GM23338 (cell line): Measurements from ENCODE around the gene NHSL1. TPM values are rescaled to one million over a fixed set of nuclear protein-coding genes. Genes with fewer than 3 reads are reported as not detected.

ENCODE experiments used
- ATAC-seq: fragments of 200-7000 bp; cut with Tn5 transposase; 3 replicates; pipeline ENCODE4 v1.9.1; 2020
- DNase-seq: peaks from one replicate; pipeline ENCODE4 v3.0.0-alpha.2; 2015; ENCODE audit warnings: low spot score
- H2AFZ ChIP-seq: fragments of 200-600 bp; sonication (generic); 2 replicates; pipeline ENCODE4 v1.8.0; 2016; ENCODE audit warnings: antibody characterized with exemption, mild to moderate bottlenecking, moderate library complexity
- H3F3A ChIP-seq: fragments of 200-600 bp; sonication (generic); replicated peaks from 2 replicates; pipeline ENCODE4 v1.8.0; 2017; ENCODE audit warnings: antibody characterized with exemption, mixed run types, low read depth
- H3K27ac ChIP-seq: fragments of 200-600 bp; sonication (generic); 2 replicates; pipeline ENCODE4 v1.6.1; 2016; ENCODE audit warnings: low read depth
- H3K27me3 ChIP-seq: fragments of 200-600 bp; sonication (generic); 2 replicates; pipeline ENCODE4 v1.8.0; 2016; ENCODE audit warnings: mild to moderate bottlenecking, mixed run types, moderate library complexity; ENCODE audit not compliant: insufficient read depth
- H3K36me3 ChIP-seq: fragments of 200-600 bp; sonication (generic); 2 replicates; pipeline ENCODE4 v1.8.0; 2016; ENCODE audit warnings: mild to moderate bottlenecking; ENCODE audit not compliant: insufficient read depth
- H3K4me1 ChIP-seq: fragments of 200-600 bp; sonication (generic); 2 replicates; pipeline ENCODE4 v1.8.0; 2016; ENCODE audit warnings: mild to moderate bottlenecking, moderate library complexity; ENCODE audit not compliant: insufficient read depth
- H3K4me2 ChIP-seq: fragments of 200-600 bp; sonication (generic); 2 replicates; pipeline ENCODE4 v1.7.1; 2017; ENCODE audit warnings: mixed run types
- H3K4me3 ChIP-seq: fragments of 200-600 bp; sonication (generic); 2 replicates; pipeline ENCODE4 v1.6.1; 2016; ENCODE audit warnings: mixed run types
- H3K79me2 ChIP-seq: fragments of 200-600 bp; sonication (generic); replicated peaks from 2 replicates; pipeline ENCODE4 v1.8.0; 2017; ENCODE audit warnings: mild to moderate bottlenecking; ENCODE audit not compliant: insufficient read depth
- H3K9me2 ChIP-seq: fragments of 200-600 bp; sonication (generic); 2 replicates; pipeline ENCODE4 v1.8.0; 2017; ENCODE audit not compliant: insufficient read depth
- H4K20me1 ChIP-seq: fragments of 200-600 bp; sonication (generic); replicated peaks from 2 replicates; pipeline ENCODE4 v1.8.0; 2017; ENCODE audit warnings: mild to moderate bottlenecking; ENCODE audit not compliant: insufficient read depth
- H3K27ac Mint-ChIP-seq: 2 replicates; pipeline ENCODE4 v1.8.0; 2020; ENCODE audit warnings: inconsistent platforms, mild to moderate bottlenecking, moderate library complexity, mixed read lengths
- H3K27me3 Mint-ChIP-seq: 3 replicates; pipeline ENCODE4 v1.8.0; 2022; ENCODE audit warnings: low read depth, mild to moderate bottlenecking, moderate library complexity, mixed read lengths, inconsistent platforms; ENCODE audit not compliant: insufficient read depth, poor library complexity
- H3K36me3 Mint-ChIP-seq: 3 replicates; pipeline ENCODE4 v1.8.0; 2021; ENCODE audit warnings: low read depth, mild to moderate bottlenecking, inconsistent platforms, moderate library complexity, mixed read lengths
- H3K4me1 Mint-ChIP-seq: 3 replicates; pipeline ENCODE4 v1.8.0; 2020; ENCODE audit warnings: mild to moderate bottlenecking, inconsistent platforms, mixed read lengths
- H3K4me3 Mint-ChIP-seq: 3 replicates; pipeline ENCODE4 v1.8.0; 2021; ENCODE audit warnings: moderate library complexity, mild to moderate bottlenecking, inconsistent platforms, mixed read lengths
- H3K9me3 Mint-ChIP-seq: 3 replicates; pipeline ENCODE4 v1.8.0; 2020; ENCODE audit warnings: moderate library complexity, mild to moderate bottlenecking, inconsistent platforms, mixed read lengths
- CREB1 ChIP-seq: fragments of 250-450 bp; sonication (Bioruptor Pico); IDR thresholded peaks from 2 replicates; pipeline ENCODE4 v1.5.0; 2020; ENCODE audit warnings: low read depth, mild to moderate bottlenecking, moderate library complexity
- EZH2 ChIP-seq: fragments of 200-600 bp; sonication (generic); IDR thresholded peaks from one replicate; pipeline ENCODE4 v1.8.0; 2017; ENCODE audit warnings: antibody characterized with exemption, mild to moderate bottlenecking, low read depth; ENCODE audit not compliant: unreplicated experiment
- EZH2phosphoT487 ChIP-seq: fragments of 200-600 bp; sonication (generic); IDR thresholded peaks from one replicate; pipeline ENCODE4 v1.8.1; 2018; ENCODE audit warnings: antibody characterized with exemption; ENCODE audit not compliant: unreplicated experiment
- JUNB ChIP-seq: IDR thresholded peaks from one replicate; pipeline ENCODE4 v1.6.1; 2016; ENCODE audit warnings: antibody characterized with exemption; ENCODE audit not compliant: unreplicated experiment
- NANOG ChIP-seq: IDR thresholded peaks from 2 replicates; pipeline ENCODE4 v1.6.1; 2016; ENCODE audit warnings: antibody characterized with exemption, borderline replicate concordance
- POLR2AphosphoS5 ChIP-seq: IDR thresholded peaks from 2 replicates; pipeline ENCODE4 v1.6.1; 2016; ENCODE audit warnings: antibody characterized with exemption, low read depth
- STAT1 ChIP-seq: IDR thresholded peaks from one replicate; pipeline ENCODE4 v1.6.1; 2016; ENCODE audit warnings: antibody characterized with exemption; ENCODE audit not compliant: unreplicated experiment
- ZNF114 ChIP-seq: fragments of 250-450 bp; sonication (Bioruptor Pico); IDR thresholded peaks from 2 replicates; pipeline ENCODE4 v1.5.0; 2020; ENCODE audit warnings: mild to moderate bottlenecking, moderate library complexity
- ZNF331 ChIP-seq: fragments of 250-450 bp; sonication (Bioruptor Pico); IDR thresholded peaks from 2 replicates; pipeline ENCODE4 v1.5.0; 2020; ENCODE audit warnings: low read depth, mild to moderate bottlenecking, moderate library complexity
- polyA plus RNA-seq: library from polyadenylated mRNA; unstranded; fragments of >200 nt; fragmentation: Nextera tagmentation; extraction: Ambion mirVana; gene quantifications from 2 replicates; pipeline ENCODE4 v1.2.1, GENCODE V29; 2016
- total RNA-seq: library from RNA; depleted of rRNA; stranded (reverse); fragments of >200 nt; shearing (Covaris generic); gene quantifications from 2 replicates; pipeline ENCODE4 v1.2.3, GENCODE V29; 2014
- TF ChIP-seq, protein P1 (sequence below): IDR thresholded peaks from one replicate; pipeline ENCODE4 v1.6.1; 2018; ENCODE audit warnings: antibody characterized with exemption; ENCODE audit not compliant: unreplicated experiment
- TF ChIP-seq, protein P2 (sequence below): IDR thresholded peaks from 2 replicates; pipeline ENCODE4 v1.6.1; 2016; ENCODE audit warnings: antibody characterized with exemption
- TF ChIP-seq, protein P3 (sequence below), 2 experiments: fragments of 200-600 bp in 1 of 2; sonication (generic) in 1 of 2; conservative IDR thresholded peaks; 2 replicates each; pipeline versions ENCODE4 v1.5.1 to v1.6.1; 2016 to 2017; ENCODE audit warnings: antibody characterized with exemption in 2 of 2, low read depth in 2 of 2, mild to moderate bottlenecking in 2 of 2, moderate library complexity in 1 of 2
- TF ChIP-seq, protein P4 (sequence below): fragments of 250-450 bp; sonication (Bioruptor Pico); IDR thresholded peaks from 2 replicates; pipeline ENCODE4 v1.5.0; 2020; ENCODE audit warnings: mild to moderate bottlenecking, moderate library complexity

Gene NHSL1
- total and polyA plus RNA-seq, 2 experiments from 2014 or later = 11.2 to 24.5 TPM

DNA sequence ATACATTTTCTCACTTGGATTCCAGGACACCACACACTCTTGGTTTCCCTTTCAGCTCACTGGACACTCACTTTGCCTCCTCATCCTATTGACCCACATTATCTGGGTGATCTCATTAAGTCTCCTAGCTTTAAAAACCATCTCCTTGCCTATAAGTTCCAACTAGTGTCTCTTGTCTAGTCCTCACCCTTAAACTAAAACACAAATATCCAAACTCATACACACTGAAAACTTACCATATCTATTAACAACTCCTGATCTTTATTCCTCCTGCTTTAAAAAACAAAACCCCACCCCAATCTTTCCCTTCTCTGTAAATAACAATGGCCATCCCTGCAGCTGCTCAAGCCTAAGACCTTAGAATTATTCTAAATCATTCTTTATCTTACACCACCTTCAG is 125.1 kb downstream of the NHSL1 start:
- Mint-ChIP-seq H3K36me3 (no peaks in the 10 kb centered on the region), H3K27ac (no peak overlapping the region), H3K9me3 (no peaks in the 10 kb centered on the region; the same call in 2 of the 3 replicates), H3K4me1 (peaks cover 33% of the 10 kb centered on the region), H3K4me3 (no peak overlapping the region), H3K27me3 (peaks cover 2% of the 10 kb centered on the region)
- Histone ChIP-seq H3K36me3 (no peaks in the 10 kb centered on the region), H2AFZ (no peak overlapping the region), H3K4me1 (peaks cover 28% of the 10 kb centered on the region), H3F3A (no peaks in the 10 kb centered on the region), H3K27me3 (no peaks in the 10 kb centered on the region), H3K4me2 (no peak overlapping the region), H3K27ac (no peak overlapping the region), H3K9me2 (no peaks in the 10 kb centered on the region), H3K4me3 (no peak overlapping the region), H3K79me2 (no peaks in the 10 kb centered on the region), H4K20me1 (no peaks in the 10 kb centered on the region)
- no peak for ATAC-seq
- DNase-seq = no peak
- TF ChIP-seq CREB1 (CRISPR knock-in tag) = no peak
- no peak for TF ChIP-seq JUNB
- TF ChIP-seq, protein P1, sequence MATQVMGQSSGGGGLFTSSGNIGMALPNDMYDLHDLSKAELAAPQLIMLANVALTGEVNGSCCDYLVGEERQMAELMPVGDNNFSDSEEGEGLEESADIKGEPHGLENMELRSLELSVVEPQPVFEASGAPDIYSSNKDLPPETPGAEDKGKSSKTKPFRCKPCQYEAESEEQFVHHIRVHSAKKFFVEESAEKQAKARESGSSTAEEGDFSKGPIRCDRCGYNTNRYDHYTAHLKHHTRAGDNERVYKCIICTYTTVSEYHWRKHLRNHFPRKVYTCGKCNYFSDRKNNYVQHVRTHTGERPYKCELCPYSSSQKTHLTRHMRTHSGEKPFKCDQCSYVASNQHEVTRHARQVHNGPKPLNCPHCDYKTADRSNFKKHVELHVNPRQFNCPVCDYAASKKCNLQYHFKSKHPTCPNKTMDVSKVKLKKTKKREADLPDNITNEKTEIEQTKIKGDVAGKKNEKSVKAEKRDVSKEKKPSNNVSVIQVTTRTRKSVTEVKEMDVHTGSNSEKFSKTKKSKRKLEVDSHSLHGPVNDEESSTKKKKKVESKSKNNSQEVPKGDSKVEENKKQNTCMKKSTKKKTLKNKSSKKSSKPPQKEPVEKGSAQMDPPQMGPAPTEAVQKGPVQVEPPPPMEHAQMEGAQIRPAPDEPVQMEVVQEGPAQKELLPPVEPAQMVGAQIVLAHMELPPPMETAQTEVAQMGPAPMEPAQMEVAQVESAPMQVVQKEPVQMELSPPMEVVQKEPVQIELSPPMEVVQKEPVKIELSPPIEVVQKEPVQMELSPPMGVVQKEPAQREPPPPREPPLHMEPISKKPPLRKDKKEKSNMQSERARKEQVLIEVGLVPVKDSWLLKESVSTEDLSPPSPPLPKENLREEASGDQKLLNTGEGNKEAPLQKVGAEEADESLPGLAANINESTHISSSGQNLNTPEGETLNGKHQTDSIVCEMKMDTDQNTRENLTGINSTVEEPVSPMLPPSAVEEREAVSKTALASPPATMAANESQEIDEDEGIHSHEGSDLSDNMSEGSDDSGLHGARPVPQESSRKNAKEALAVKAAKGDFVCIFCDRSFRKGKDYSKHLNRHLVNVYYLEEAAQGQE = no peak
- no peak for TF ChIP-seq POLR2AphosphoS5
- no peak for TF ChIP-seq EZH2
- TF ChIP-seq, protein P2, sequence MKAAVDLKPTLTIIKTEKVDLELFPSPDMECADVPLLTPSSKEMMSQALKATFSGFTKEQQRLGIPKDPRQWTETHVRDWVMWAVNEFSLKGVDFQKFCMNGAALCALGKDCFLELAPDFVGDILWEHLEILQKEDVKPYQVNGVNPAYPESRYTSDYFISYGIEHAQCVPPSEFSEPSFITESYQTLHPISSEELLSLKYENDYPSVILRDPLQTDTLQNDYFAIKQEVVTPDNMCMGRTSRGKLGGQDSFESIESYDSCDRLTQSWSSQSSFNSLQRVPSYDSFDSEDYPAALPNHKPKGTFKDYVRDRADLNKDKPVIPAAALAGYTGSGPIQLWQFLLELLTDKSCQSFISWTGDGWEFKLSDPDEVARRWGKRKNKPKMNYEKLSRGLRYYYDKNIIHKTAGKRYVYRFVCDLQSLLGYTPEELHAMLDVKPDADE = no peak
- TF ChIP-seq NANOG = no peak
- TF ChIP-seq ZNF331 = no peak
- TF ChIP-seq, protein P3, sequence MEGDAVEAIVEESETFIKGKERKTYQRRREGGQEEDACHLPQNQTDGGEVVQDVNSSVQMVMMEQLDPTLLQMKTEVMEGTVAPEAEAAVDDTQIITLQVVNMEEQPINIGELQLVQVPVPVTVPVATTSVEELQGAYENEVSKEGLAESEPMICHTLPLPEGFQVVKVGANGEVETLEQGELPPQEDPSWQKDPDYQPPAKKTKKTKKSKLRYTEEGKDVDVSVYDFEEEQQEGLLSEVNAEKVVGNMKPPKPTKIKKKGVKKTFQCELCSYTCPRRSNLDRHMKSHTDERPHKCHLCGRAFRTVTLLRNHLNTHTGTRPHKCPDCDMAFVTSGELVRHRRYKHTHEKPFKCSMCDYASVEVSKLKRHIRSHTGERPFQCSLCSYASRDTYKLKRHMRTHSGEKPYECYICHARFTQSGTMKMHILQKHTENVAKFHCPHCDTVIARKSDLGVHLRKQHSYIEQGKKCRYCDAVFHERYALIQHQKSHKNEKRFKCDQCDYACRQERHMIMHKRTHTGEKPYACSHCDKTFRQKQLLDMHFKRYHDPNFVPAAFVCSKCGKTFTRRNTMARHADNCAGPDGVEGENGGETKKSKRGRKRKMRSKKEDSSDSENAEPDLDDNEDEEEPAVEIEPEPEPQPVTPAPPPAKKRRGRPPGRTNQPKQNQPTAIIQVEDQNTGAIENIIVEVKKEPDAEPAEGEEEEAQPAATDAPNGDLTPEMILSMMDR (conservative IDR thresholded peaks at IDR 0.05; ENCODE audit: low read depth in 2 of 2) = no peak
- TF ChIP-seq ZNF114 (CRISPR knock-in tag) = no peak
- no peak for TF ChIP-seq EZH2phosphoT487
- no peak for TF ChIP-seq STAT1
- TF ChIP-seq, protein P4, sequence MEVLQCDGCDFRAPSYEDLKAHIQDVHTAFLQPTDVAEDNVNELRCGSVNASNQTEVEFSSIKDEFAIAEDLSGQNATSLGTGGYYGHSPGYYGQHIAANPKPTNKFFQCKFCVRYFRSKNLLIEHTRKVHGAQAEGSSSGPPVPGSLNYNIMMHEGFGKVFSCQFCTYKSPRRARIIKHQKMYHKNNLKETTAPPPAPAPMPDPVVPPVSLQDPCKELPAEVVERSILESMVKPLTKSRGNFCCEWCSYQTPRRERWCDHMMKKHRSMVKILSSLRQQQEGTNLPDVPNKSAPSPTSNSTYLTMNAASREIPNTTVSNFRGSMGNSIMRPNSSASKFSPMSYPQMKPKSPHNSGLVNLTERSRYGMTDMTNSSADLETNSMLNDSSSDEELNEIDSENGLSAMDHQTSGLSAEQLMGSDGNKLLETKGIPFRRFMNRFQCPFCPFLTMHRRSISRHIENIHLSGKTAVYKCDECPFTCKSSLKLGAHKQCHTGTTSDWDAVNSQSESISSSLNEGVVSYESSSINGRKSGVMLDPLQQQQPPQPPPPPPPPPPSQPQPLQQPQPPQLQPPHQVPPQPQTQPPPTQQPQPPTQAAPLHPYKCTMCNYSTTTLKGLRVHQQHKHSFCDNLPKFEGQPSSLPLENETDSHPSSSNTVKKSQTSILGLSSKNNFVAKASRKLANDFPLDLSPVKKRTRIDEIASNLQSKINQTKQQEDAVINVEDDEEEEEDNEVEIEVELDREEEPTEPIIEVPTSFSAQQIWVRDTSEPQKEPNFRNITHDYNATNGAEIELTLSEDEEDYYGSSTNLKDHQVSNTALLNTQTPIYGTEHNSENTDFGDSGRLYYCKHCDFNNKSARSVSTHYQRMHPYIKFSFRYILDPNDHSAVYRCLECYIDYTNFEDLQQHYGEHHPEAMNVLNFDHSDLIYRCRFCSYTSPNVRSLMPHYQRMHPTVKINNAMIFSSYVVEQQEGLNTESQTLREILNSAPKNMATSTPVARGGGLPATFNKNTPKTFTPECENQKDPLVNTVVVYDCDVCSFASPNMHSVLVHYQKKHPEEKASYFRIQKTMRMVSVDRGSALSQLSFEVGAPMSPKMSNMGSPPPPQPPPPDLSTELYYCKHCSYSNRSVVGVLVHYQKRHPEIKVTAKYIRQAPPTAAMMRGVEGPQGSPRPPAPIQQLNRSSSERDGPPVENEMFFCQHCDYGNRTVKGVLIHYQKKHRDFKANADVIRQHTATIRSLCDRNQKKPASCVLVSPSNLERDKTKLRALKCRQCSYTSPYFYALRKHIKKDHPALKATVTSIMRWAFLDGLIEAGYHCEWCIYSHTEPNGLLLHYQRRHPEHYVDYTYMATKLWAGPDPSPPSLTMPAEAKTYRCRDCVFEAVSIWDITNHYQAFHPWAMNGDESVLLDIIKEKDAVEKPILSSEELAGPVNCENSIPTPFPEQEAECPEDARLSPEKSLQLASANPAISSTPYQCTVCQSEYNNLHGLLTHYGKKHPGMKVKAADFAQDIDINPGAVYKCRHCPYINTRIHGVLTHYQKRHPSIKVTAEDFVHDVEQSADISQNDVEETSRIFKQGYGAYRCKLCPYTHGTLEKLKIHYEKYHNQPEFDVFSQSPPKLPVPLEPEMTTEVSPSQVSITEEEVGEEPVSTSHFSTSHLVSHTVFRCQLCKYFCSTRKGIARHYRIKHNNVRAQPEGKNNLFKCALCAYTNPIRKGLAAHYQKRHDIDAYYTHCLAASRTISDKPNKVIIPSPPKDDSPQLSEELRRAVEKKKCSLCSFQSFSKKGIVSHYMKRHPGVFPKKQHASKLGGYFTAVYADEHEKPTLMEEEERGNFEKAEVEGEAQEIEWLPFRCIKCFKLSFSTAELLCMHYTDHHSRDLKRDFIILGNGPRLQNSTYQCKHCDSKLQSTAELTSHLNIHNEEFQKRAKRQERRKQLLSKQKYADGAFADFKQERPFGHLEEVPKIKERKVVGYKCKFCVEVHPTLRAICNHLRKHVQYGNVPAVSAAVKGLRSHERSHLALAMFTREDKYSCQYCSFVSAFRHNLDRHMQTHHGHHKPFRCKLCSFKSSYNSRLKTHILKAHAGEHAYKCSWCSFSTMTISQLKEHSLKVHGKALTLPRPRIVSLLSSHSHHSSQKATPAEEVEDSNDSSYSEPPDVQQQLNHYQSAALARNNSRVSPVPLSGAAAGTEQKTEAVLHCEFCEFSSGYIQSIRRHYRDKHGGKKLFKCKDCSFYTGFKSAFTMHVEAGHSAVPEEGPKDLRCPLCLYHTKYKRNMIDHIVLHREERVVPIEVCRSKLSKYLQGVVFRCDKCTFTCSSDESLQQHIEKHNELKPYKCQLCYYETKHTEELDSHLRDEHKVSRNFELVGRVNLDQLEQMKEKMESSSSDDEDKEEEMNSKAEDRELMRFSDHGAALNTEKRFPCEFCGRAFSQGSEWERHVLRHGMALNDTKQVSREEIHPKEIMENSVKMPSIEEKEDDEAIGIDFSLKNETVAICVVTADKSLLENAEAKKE = no peak
